ENCODE data around the gene CPD.
"Not testable (repeated sequence)": the region's sequence is repeated elsewhere in the genome, so short reads cannot be mapped to it uniquely, and the experiment has no call there.

The CPD gene

GRCh38 chr17:30389756-30390300 lies 11.1 kb downstream of the CPD start:
- DNase-seq, result no peak

GRCh38 chr17:30391534-30391933 lies 12.8 kb downstream of the CPD start:
- no peak for DNase-seq

GRCh38 chr17:30393491-30393890 lies 14.8 kb downstream of the CPD start:
- no peak for DNase-seq

- DNase-seq, result no peak
Observed at GRCh38 chr17:30393911-30394867, 15.5 kb downstream of the CPD start.

- DNase-seq, result no peak
Observed at GRCh38 chr17:30395398-30396022, 16.8 kb downstream of the CPD start.

GRCh38 chr17:30396129-30396528 lies 17.4 kb downstream of the CPD start:
- DNase-seq, result no peak

- no peak for DNase-seq
Observed at GRCh38 chr17:30396612-30397011, 17.9 kb downstream of the CPD start.

GRCh38 chr17:30398328-30399041 lies 19.8 kb downstream of the CPD start:
- DNase-seq, result no peak

GRCh38 chr17:30401097-30401496 lies 22.4 kb downstream of the CPD start:
- DNase-seq, result no peak

- DNase-seq, result no peak
Observed at GRCh38 chr17:30405161-30405560, 26.4 kb downstream of the CPD start.

GRCh38 chr17:30410627-30411026 lies 31.9 kb downstream of the CPD start:
- not testable (repeated sequence) for DNase-seq

- DNase-seq, result not testable (repeated sequence)
Observed at GRCh38 chr17:30412008-30412496, 33.3 kb downstream of the CPD start.

GRCh38 chr17:30413109-30413508 lies 34.4 kb downstream of the CPD start:
- no peak for DNase-seq

- DNase-seq, result no peak
Observed at GRCh38 chr17:30414486-30414885, 35.8 kb downstream of the CPD start.

- DNase-seq, result no peak
Observed at GRCh38 chr17:30415491-30415890, 36.8 kb downstream of the CPD start.

- DNase-seq, result not testable (repeated sequence)
Observed at GRCh38 chr17:30418070-30418469, 39.3 kb downstream of the CPD start.

- DNase-seq, result no peak
Observed at GRCh38 chr17:30421592-30421991, 42.9 kb downstream of the CPD start.

GRCh38 chr17:30422171-30422570 lies 43.4 kb downstream of the CPD start:
- DNase-seq, result no peak

- DNase-seq, result no peak
Observed at GRCh38 chr17:30424471-30424870, 45.7 kb downstream of the CPD start.

GRCh38 chr17:30426292-30426691 lies 47.6 kb downstream of the CPD start:
- no peak for DNase-seq

GRCh38 chr17:30427611-30428010 lies 48.9 kb downstream of the CPD start:
- DNase-seq, result no peak

- DNase-seq, result no peak
Observed at GRCh38 chr17:30429155-30429554, 50.4 kb downstream of the CPD start.

GRCh38 chr17:30433514-30433913 lies 54.8 kb downstream of the CPD start:
- DNase-seq, result no peak
